Measurements from ENCODE around the gene PAQR4. TPM values are rescaled to one million over a fixed set of nuclear protein-coding genes. Genes with fewer than 3 reads are reported as not detected.

Gene PAQR4
- total RNA-seq, 2 donors from 2014 or later, result 8.8 to 13.2 TPM

DNA sequence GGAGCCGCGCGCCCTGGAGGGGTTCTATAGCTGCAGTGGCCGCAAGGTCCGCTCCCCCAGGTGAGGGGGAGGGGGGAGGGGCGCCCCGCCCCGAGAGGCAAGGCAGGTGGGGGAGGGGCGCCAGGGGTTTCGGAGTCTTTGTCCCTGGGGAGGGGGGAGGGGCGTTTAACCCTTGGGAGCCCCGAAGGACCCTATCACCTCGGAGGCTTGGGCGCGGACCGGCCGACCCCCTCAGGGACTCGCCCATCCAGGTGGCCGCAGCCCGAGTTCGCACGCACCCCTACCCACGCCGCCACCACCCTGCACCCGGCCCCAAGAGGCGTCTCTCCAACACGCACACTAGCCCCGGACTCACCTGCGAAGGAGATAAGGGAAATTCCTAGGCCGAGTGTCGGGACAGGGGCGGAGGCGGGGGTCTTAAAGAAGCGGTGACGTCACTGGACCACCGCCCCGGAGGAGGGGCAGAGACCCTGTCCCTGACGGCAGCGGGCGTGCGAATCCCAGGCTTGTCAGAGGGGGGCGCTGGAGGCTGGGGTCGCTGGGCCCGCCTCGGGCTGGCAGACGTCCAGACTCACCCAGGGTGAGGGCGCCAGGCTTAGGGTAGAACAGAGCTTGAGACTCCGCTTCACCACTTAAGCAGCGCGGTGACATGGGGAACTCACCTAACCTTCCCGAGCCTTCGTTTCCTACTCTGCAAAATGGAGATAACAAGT lies 48.8 kb downstream of the PAQR4 start, which contains the start of gene CLDN6:
TSS of gene CLDN6 (minus strand) at position 390 of the 713 bp plus-strand sequence. CDS start 2,162 bp downstream, outside the sequence.
- H3K9me3 ChIP-seq, result no peaks in the 10 kb centered on the region
- H3K36me3 ChIP-seq (replicated peaks in 1 of 2; ENCODE audit: insufficient read depth in 1 of 2, low read depth in 2 of 2), result no peaks in the 10 kb centered on the region
- no peaks in the 10 kb centered on the region for H3K27me3 ChIP-seq
- no peak within 1 kb of the TSS for H3K4me3 ChIP-seq
- H3K27ac ChIP-seq, result no peak within 1 kb of the TSS
- intact Hi-C loops (cut with DNase I), result no loop called here
- ATAC-seq (no peak), DNase-seq (peak in 3 of 4 donors; percentile 45 to 53 (median 50))
- peaks cover 58% of the 10 kb centered on the region for H3K4me1 ChIP-seq
- 9 to 14% methylated on average over 16 to 52 of the region's 52 CpGs for WGBS, 2 donors
- TF ChIP-seq, protein P1, sequence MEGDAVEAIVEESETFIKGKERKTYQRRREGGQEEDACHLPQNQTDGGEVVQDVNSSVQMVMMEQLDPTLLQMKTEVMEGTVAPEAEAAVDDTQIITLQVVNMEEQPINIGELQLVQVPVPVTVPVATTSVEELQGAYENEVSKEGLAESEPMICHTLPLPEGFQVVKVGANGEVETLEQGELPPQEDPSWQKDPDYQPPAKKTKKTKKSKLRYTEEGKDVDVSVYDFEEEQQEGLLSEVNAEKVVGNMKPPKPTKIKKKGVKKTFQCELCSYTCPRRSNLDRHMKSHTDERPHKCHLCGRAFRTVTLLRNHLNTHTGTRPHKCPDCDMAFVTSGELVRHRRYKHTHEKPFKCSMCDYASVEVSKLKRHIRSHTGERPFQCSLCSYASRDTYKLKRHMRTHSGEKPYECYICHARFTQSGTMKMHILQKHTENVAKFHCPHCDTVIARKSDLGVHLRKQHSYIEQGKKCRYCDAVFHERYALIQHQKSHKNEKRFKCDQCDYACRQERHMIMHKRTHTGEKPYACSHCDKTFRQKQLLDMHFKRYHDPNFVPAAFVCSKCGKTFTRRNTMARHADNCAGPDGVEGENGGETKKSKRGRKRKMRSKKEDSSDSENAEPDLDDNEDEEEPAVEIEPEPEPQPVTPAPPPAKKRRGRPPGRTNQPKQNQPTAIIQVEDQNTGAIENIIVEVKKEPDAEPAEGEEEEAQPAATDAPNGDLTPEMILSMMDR (IDR thresholded peaks at IDR 0.05), result peak in 4 of 7 experiments; percentile 6 to 32 (median 16)
- no peak for TF ChIP-seq POLR2A (IDR thresholded peaks at IDR 0.05)

DNA sequence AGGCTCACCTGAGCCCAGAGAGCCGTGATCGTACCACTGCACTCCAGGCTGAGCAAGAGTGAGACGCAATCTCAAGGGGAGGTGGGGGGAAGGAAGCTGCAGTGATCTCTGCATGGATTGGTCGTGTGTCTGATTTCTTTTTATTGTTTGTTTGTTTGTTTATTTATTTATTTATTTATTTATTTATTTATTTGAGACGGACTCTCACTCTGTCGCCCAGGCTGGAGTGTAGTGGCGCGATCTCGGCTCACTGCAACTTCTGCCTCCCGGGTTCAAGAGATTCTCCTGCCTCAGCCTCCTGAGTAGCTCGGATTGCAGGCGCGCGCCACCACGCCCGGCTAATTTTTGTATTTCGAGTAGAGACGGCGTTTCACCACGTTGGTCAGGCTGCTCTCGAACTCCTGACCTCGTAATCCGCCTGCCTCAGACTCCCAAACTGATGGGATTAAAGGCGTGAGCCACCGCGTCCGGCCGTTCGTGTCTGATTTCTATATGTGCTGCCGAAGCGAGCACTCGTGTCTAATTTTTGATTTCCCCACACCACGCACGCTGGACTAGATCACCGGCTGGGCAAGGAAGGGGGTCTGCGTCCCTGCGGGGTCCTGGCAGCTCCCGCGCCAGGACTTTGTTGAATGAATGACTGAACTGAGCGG lies 50.6 kb downstream of the PAQR4 start:
- H3K4me1 ChIP-seq, result peaks cover 56% of the 10 kb centered on the region
- H3K27ac ChIP-seq, result peak overlapping the region; percentile 98 to 100 (median 100)
- H3K36me3 ChIP-seq (replicated peaks in 1 of 2; ENCODE audit: insufficient read depth in 1 of 2, low read depth in 2 of 2), result no peaks in the 10 kb centered on the region
- intact Hi-C loops (cut with DNase I), result no loop called here
- 23 to 32% methylated on average over 32 to 40 of the region's 40 CpGs for WGBS, 2 donors
- DNase-seq (no peak), ATAC-seq (no peak)
- H3K4me3 ChIP-seq, result no peak overlapping the region
- no peaks in the 10 kb centered on the region for H3K9me3 ChIP-seq
- TF ChIP-seq, protein P1 (IDR thresholded peaks at IDR 0.05), result no peak
- TF ChIP-seq POLR2A (IDR thresholded peaks at IDR 0.05), result no peak
- no peaks in the 10 kb centered on the region for H3K27me3 ChIP-seq

DNA sequence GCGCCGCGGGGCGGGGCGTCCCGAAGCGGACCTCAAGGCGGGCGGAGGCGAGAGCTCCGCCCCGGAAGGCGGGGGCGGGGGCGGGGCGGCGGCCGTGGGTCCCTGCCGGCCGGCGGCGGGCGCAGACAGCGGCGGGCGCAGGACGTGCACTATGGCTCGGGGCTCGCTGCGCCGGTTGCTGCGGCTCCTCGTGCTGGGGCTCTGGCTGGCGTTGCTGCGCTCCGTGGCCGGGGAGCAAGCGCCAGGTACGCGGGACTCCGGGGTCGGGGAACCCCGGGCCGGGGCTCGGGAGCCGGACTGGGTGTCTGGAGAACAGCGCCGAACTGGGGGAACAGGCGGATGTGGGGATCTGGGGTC lies 51.1 kb downstream of the PAQR4 start, which contains the start of gene TNFRSF12A:
TSS of gene TNFRSF12A (plus strand) at position 122 of the 357 bp plus-strand sequence. CDS start at position 152, 30 bp downstream.
- H3K27ac ChIP-seq, result peak within 1 kb of the TSS; percentile 98 to 100 (median 100)
- WGBS, 2 donors, result 2% methylated on average over 28 of the region's 49 CpGs; no CpG with 5 or more reads in 1 of the 2 donors
- intact Hi-C loops (cut with DNase I), result no loop called here
- no peaks in the 10 kb centered on the region for H3K36me3 ChIP-seq (replicated peaks in 1 of 2; ENCODE audit: insufficient read depth in 1 of 2, low read depth in 2 of 2)
- DNase-seq (peak; percentile 86 to 90 (median 88)), ATAC-seq (peak; percentile 50)
- H3K9me3 ChIP-seq, result no peaks in the 10 kb centered on the region
- H3K4me3 ChIP-seq, result peak within 1 kb of the TSS; percentile 24 to 97
- H3K27me3 ChIP-seq, result no peaks in the 10 kb centered on the region
- TF ChIP-seq, protein P1 (IDR thresholded peaks at IDR 0.05), result peak in 3 of 7 experiments; percentile 12 to 28 (median 26)
- peak; percentile 98 to 99 (median 99) for TF ChIP-seq POLR2A (IDR thresholded peaks at IDR 0.05)
- H3K4me1 ChIP-seq, result peaks cover 61% of the 10 kb centered on the region

DNA sequence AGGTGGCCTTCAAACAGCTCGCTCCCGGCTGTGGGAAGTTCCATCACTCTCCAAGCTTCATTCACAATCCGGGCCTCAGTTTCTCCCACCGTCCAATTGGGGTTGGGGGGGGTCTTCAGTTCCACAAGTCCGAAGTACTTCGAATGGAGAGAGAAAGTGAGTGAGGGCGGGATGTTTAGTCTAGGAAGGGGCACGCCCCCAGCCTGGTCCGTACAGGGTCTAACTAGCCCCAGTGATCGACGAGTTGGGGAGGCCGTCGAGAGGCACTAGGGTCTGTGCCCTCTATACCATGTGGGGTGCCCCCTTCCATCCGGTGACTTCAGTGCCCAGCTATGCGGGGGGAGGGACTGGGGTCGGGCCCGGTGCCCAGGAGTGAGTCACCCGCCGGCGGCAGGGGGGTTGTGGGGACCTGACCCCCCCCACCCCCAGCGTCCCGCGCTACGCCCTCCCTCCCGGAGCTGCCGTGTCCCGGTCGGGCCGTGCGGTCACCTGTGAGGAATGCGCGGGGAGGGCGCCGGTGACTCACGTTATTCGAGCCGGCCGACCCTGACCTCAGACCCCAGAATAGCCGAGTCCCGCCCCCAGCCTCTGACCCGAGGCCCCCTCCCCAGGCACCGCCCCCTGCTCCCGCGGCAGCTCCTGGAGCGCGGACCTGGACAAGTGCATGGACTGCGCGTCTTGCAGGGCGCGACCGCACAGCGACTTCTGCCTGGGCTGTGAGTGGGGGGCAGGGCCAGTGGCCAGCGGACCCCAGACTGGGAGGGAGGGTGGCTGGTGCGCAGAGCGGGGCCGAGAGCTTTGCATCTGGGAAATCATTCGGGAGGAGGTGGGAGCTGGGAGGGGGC lies 51.7 kb downstream of the PAQR4 start:
- DNase-seq, result peak; percentile 95 to 98 (median 96)

More for the DNA sequence above, 51.7 kb downstream of the PAQR4 start:
- no peaks in the 10 kb centered on the region for H3K9me3 ChIP-seq
- 0% methylated on average over 18 to 47 of the region's 57 CpGs for WGBS, 2 donors
- H3K4me1 ChIP-seq, result peaks cover 64% of the 10 kb centered on the region
- no peaks in the 10 kb centered on the region for H3K36me3 ChIP-seq (replicated peaks in 1 of 2; ENCODE audit: insufficient read depth in 1 of 2, low read depth in 2 of 2)
- TF ChIP-seq POLR2A (IDR thresholded peaks at IDR 0.05), result peak; percentile 38 to 91 (median 77)
- TF ChIP-seq, protein P1 (IDR thresholded peaks at IDR 0.05), result no peak
- H3K27ac ChIP-seq, result peak overlapping the region; percentile 98 to 100 (median 100)
- no peaks in the 10 kb centered on the region for H3K27me3 ChIP-seq
- intact Hi-C loops (cut with DNase I), result no loop called here
- H3K4me3 ChIP-seq, result peak overlapping the region; percentile 24 to 97
- ATAC-seq, result peak; percentile 60

Measured in body of pancreas (tissue), 4 donors.